PC-3 (cell line): Measurements from ENCODE around the gene ZNF25. TPM values are rescaled to one million over a fixed set of nuclear protein-coding genes. Genes with fewer than 3 reads are reported as not detected.

Experiments used
- ATAC-seq: fragments of 200-7000 bp; cut with Tn5 transposase; 2 replicates; pipeline ENCODE4 v1.9.1; 2020; ENCODE audit warnings: mild to moderate bottlenecking, moderate library complexity
- BruUV-seq: library from RNA; stranded (reverse); fragments of 400-500 nt; replicated peaks from 2 replicates; lab custom pipeline; 2021; lab: Mats Ljungman, UMichigan
- CTCF ChIA-PET: fragments of 300-600 bp; sonication (Branson Sonifier 250); formaldehyde crosslinking; loops from one replicate; lab custom pipeline; 2022; ENCODE audit warnings: antibody characterized with exemption; lab: Charles Lee
- POLR2A ChIA-PET: fragments of 300-600 bp; sonication (Branson Sonifier 250); formaldehyde crosslinking; loops from one replicate; lab custom pipeline; 2022; ENCODE audit warnings: antibody characterized with exemption; ENCODE audit not compliant: unreplicated experiment; lab: Charles Lee
- DNase-seq: peaks from one replicate; pipeline ENCODE4 v3.0.0-alpha.2; 2015
- H2AFZ ChIP-seq: fragments of 300-600 bp; sonication (generic); 2 replicates; pipeline ENCODE4 v1.6.0; 2016; ENCODE audit warnings: antibody characterized with exemption, low read length
- H3F3A ChIP-seq: fragments of 300-600 bp; sonication (generic); one replicate; pipeline ENCODE4 v1.6.0; 2017; ENCODE audit warnings: antibody characterized with exemption, low read length, control low read depth, mild to moderate bottlenecking; ENCODE audit not compliant: unreplicated experiment
- H3K27ac ChIP-seq: fragments of 300-600 bp; sonication (generic); 2 replicates; pipeline ENCODE4 v1.5.1; 2016; ENCODE audit warnings: mild to moderate bottlenecking, low read length
- H3K27me3 ChIP-seq: fragments of 300-600 bp; sonication (generic); 2 replicates; pipeline ENCODE4 v1.6.1; 2016; ENCODE audit warnings: low read length, mixed read lengths
- H3K36me3 ChIP-seq: fragments of 300-600 bp; sonication (generic); 2 replicates; pipeline ENCODE4 v1.6.1; 2016; ENCODE audit warnings: low read depth, mixed run types, low read length, mixed read lengths
- H3K4me1 ChIP-seq: fragments of 300-600 bp; sonication (generic); 2 replicates; pipeline ENCODE4 v1.5.1; 2016; ENCODE audit warnings: low read length; ENCODE audit not compliant: insufficient read depth
- H3K4me2 ChIP-seq: fragments of 300-600 bp; sonication (generic); 2 replicates; pipeline ENCODE4 v1.6.0; 2016; ENCODE audit warnings: low read length
- H3K4me3 ChIP-seq: fragments of 300-600 bp; sonication (generic); 2 replicates; pipeline ENCODE4 v1.5.1; 2016; ENCODE audit warnings: mild to moderate bottlenecking, low read length, mixed read lengths
- H3K79me2 ChIP-seq: fragments of 300-600 bp; sonication (generic); 2 replicates; pipeline ENCODE4 v1.6.1; 2017; ENCODE audit warnings: low read length, mixed read lengths
- H3K9ac ChIP-seq: fragments of 300-600 bp; sonication (generic); 2 replicates; pipeline ENCODE4 v1.6.0; 2016; ENCODE audit warnings: mild to moderate bottlenecking, low read length
- H3K9me2 ChIP-seq: fragments of 300-600 bp; sonication (generic); replicated peaks from 2 replicates; pipeline ENCODE4 v1.6.1; 2016; ENCODE audit warnings: mixed run types, low read length, mixed read lengths
- H3K9me3 ChIP-seq: fragments of 300-600 bp; sonication (generic); 2 replicates; pipeline ENCODE4 v1.6.1; 2016; ENCODE audit warnings: low read length, mixed read lengths
- H4K20me1 ChIP-seq: fragments of 300-600 bp; sonication (generic); 2 replicates; pipeline ENCODE4 v1.6.1; 2016; ENCODE audit warnings: low read length, mixed read lengths
- CTCF ChIP-seq: fragments of 300-600 bp; sonication (generic); conservative IDR thresholded peaks from 2 replicates; pipeline ENCODE4 v1.5.1; 2017; ENCODE audit warnings: antibody characterized with exemption, low read depth, mild to moderate bottlenecking, low read length
- EZH2 ChIP-seq: fragments of 300-600 bp; sonication (generic); IDR thresholded peaks from one replicate; pipeline ENCODE4 v1.6.1; 2017; ENCODE audit warnings: antibody characterized with exemption, mild to moderate bottlenecking, low read length; ENCODE audit not compliant: unreplicated experiment
- EZH2phosphoT487 ChIP-seq: fragments of 300-600 bp; sonication (generic); IDR thresholded peaks from 2 replicates; pipeline ENCODE4 v1.6.1; 2018; ENCODE audit warnings: mild to moderate bottlenecking, antibody characterized with exemption, low read length, borderline replicate concordance
- intact Hi-C: fragments of 100-400 bp; cut with micrococcal nuclease; formaldehyde crosslinking; loops from 2 replicates; pipeline ENCODE4 v1.9.0; 2023
- total RNA-seq: library from RNA; depleted of rRNA; stranded (reverse); fragments of >200 nt; gene quantifications from 2 replicates; pipeline ENCODE4 v1.2.3, GENCODE V29; 2014

Gene ZNF25
- total RNA-seq, 1 experiment from 2014 or later, result 3.9 TPM

- DNase-seq (no peak), ATAC-seq (no peak)
- H3K4me3 ChIP-seq, result no peak overlapping the region
- H3K9me2 ChIP-seq, result no peaks in the 10 kb centered on the region
- no peak overlapping the region for H3K27ac ChIP-seq
- intact Hi-C loops, result no loop called here
- ChIA-PET CTCF (no interaction called here), POLR2A (no interaction called here)
- TF ChIP-seq CTCF (no peak), EZH2 (no peak), EZH2phosphoT487 (no peak)
- H3K79me2 ChIP-seq, result no peaks in the 10 kb centered on the region
- H3K36me3 ChIP-seq, result peaks cover 25% of the 10 kb centered on the region
- H3K27me3 ChIP-seq, result no peaks in the 10 kb centered on the region
- no peaks in the 10 kb centered on the region for H3K9me3 ChIP-seq
- H3K4me1 ChIP-seq, result no peaks in the 10 kb centered on the region
- no peak overlapping the region for H3K4me2 ChIP-seq
- no peak overlapping the region for H2AFZ ChIP-seq
- H3F3A ChIP-seq, result no peaks in the 10 kb centered on the region
- no TSS peak for BruUV-seq
- H4K20me1 ChIP-seq, result no peaks in the 10 kb centered on the region
- no peak overlapping the region for H3K9ac ChIP-seq
These were observed 18.6 kb downstream of the ZNF25 start for GRCh38 chr10:37957841-37958240.

GRCh38 chr10:37952926-37953325, 23.5 kb downstream of the ZNF25 start:
- ATAC-seq (no peak), DNase-seq (no peak)
- H3F3A ChIP-seq, result no peaks in the 10 kb centered on the region
- H3K36me3 ChIP-seq, result peaks cover 37% of the 10 kb centered on the region
- no peak overlapping the region for H3K4me2 ChIP-seq
- H3K27me3 ChIP-seq, result no peaks in the 10 kb centered on the region
- no peak overlapping the region for H2AFZ ChIP-seq
- CTCF ChIA-PET, result no interaction called here
- no peaks in the 10 kb centered on the region for H3K9me3 ChIP-seq
- no peak overlapping the region for H3K4me3 ChIP-seq
- BruUV-seq, result no TSS peak
- TF ChIP-seq EZH2phosphoT487 (no peak), CTCF (no peak), EZH2 (no peak)
- H3K79me2 ChIP-seq, result no peaks in the 10 kb centered on the region
- H4K20me1 ChIP-seq, result no peaks in the 10 kb centered on the region
- no peak overlapping the region for H3K27ac ChIP-seq
- POLR2A ChIA-PET, result no interaction called here
- H3K9ac ChIP-seq, result no peak overlapping the region
- H3K4me1 ChIP-seq, result no peaks in the 10 kb centered on the region
- H3K9me2 ChIP-seq, result no peaks in the 10 kb centered on the region
- intact Hi-C loops, result no loop called here

- ATAC-seq (no peak), DNase-seq (no peak)
- Histone ChIP-seq H3K79me2 (no peaks in the 10 kb centered on the region), H4K20me1 (no peaks in the 10 kb centered on the region), H3F3A (no peaks in the 10 kb centered on the region), H3K27me3 (no peaks in the 10 kb centered on the region), H3K4me3 (no peak overlapping the region), H3K9me2 (no peaks in the 10 kb centered on the region), H3K27ac (no peak overlapping the region), H2AFZ (no peak overlapping the region), H3K9ac (no peak overlapping the region), H3K4me2 (no peak overlapping the region), H3K9me3 (no peaks in the 10 kb centered on the region), H3K4me1 (no peaks in the 10 kb centered on the region), H3K36me3 (peaks cover 37% of the 10 kb centered on the region)
- no TSS peak for BruUV-seq
- CTCF ChIA-PET, result no interaction called here
- POLR2A ChIA-PET, result no interaction called here
- TF ChIP-seq CTCF (no peak), EZH2 (no peak), EZH2phosphoT487 (no peak)
- intact Hi-C loops, result no loop called here
These were observed 24.2 kb downstream of the ZNF25 start for GRCh38 chr10:37952043-37952755.
